HepG2 (cell line): ENCODE results near the gene ZNF575. TPM values are rescaled to one million over a fixed set of nuclear protein-coding genes. Genes with fewer than 3 reads are reported as not detected.

ENCODE experiments used
- ATAC-seq: fragments of 200-7000 bp; cut with Tn5 transposase; 3 replicates; pipeline ENCODE4 v1.9.1; 2020; ENCODE audit warnings: mild to moderate bottlenecking, moderate library complexity
- BruUV-seq: library from RNA; stranded (reverse); fragments of 400-500 nt; replicated peaks from 2 replicates; lab custom pipeline; 2021; lab: Mats Ljungman, UMichigan
- CTCF ChIA-PET: fragments of 300-600 bp; formaldehyde crosslinking; extraction: SDS; loops from one replicate; lab custom pipeline; 2021; ENCODE audit warnings: low total read pairs, inconsistent platforms, low intra/inter-chr PET ratio; lab: Yijun Ruan, JAX
- POLR2A ChIA-PET: fragments of 350-600 bp; sonication (Branson Sonifier 250); formaldehyde crosslinking; loops from one replicate; lab custom pipeline; 2020; ENCODE audit warnings: antibody characterized with exemption, inconsistent platforms; lab: Yijun Ruan, JAX
- DNase-seq: peaks from one replicate; pipeline ENCODE4 v3.0.0-alpha.2; 2015; ENCODE audit warnings: low spot score
- FAIRE-seq: peaks from 3 replicates; lab custom pipeline; 2011; peaks lifted over from hg19 to GRCh38; lab: Jason Lieb, UNC
- H2AFZ ChIP-seq: one replicate; pipeline ENCODE4 v1.6.1; 2011; ENCODE audit warnings: low read length, inconsistent platforms
- H3K27ac ChIP-seq: fragments of 300-600 bp; 3 replicates; pipeline ENCODE4 v1.8.0; 2011; ENCODE audit warnings: mixed run types, mild to moderate bottlenecking, mixed read lengths, low read length, inconsistent platforms; ENCODE audit not compliant: insufficient read depth; ENCODE audit errors: extremely low read length
- H3K27me3 ChIP-seq, 2 experiments: fragments of 200-600 bp in 1 of 2; 2 replicates in 1 of 2; 3 replicates in 1 of 2; pipeline versions ENCODE4 v1.6.0 to v1.8.0; 2011; ENCODE audit warnings: low read length in 2 of 2, mild to moderate bottlenecking in 2 of 2, moderate library complexity in 2 of 2, inconsistent platforms in 1 of 2; ENCODE audit not compliant: insufficient read depth in 2 of 2, control insufficient read depth in 1 of 2
- H3K36me3 ChIP-seq, 2 experiments: fragments of 200-600 bp in 1 of 2; replicated peaks in 1 of 2; 2 replicates in 1 of 2; 3 replicates in 1 of 2; pipeline versions ENCODE4 v1.5.1 to v1.8.0; 2011; ENCODE audit warnings: low read length in 2 of 2, inconsistent platforms in 1 of 2; ENCODE audit not compliant: insufficient read depth in 2 of 2, control insufficient read depth in 1 of 2
- H3K4me1 ChIP-seq: 2 replicates; pipeline ENCODE4 v1.5.1; 2012; ENCODE audit warnings: low read length, inconsistent platforms; ENCODE audit not compliant: insufficient read depth
- H3K4me2 ChIP-seq: 2 replicates; pipeline ENCODE4 v1.6.0; 2011; ENCODE audit warnings: low read depth, low read length, inconsistent platforms
- H3K4me3 ChIP-seq, 3 experiments: fragments of 200-600 bp in 1 of 3; sonication (generic), shearing (Covaris generic) in 1 of 3; replicated peaks in 1 of 3; 2 replicates each; pipeline ENCODE4 v1.5.1; 2011 to 2016; ENCODE audit warnings: low read length in 3 of 3, inconsistent platforms in 2 of 3, low read depth in 2 of 3, mild to moderate bottlenecking in 2 of 3, control low read depth in 1 of 3, mixed read lengths in 1 of 3; ENCODE audit not compliant: insufficient read depth in 1 of 3
- H3K79me2 ChIP-seq: one replicate; pipeline ENCODE4 v1.6.1; 2011; ENCODE audit warnings: low read length, inconsistent platforms; ENCODE audit not compliant: insufficient read depth
- H3K9ac ChIP-seq: 2 replicates; pipeline ENCODE4 v1.6.0; 2011; ENCODE audit warnings: mild to moderate bottlenecking, low read depth, low read length, inconsistent platforms; ENCODE audit not compliant: insufficient read depth
- H3K9me3 ChIP-seq: 2 replicates; pipeline ENCODE4 v1.5.1; 2012; ENCODE audit warnings: mild to moderate bottlenecking, low read length
- H4K20me1 ChIP-seq: 2 replicates; pipeline ENCODE4 v1.6.0; 2011; ENCODE audit warnings: inconsistent platforms, mild to moderate bottlenecking, low read length, moderate library complexity; ENCODE audit not compliant: insufficient read depth
- ATAD3A ChIP-seq: sonication (generic); formaldehyde crosslinking; IDR thresholded peaks from 2 replicates; pipeline ENCODE4 v1.4.0; 2020; ENCODE audit warnings: missing genetic modification reagents
- HMGXB3 ChIP-seq: sonication (generic); formaldehyde crosslinking; IDR thresholded peaks from 2 replicates; pipeline ENCODE4 v1.4.0; 2020; ENCODE audit warnings: missing genetic modification reagents, borderline replicate concordance
- SRSF4 ChIP-seq: fragments of 200-400 bp; formaldehyde crosslinking; IDR thresholded peaks from one replicate; pipeline ENCODE4 v1.6.1; 2018; ENCODE audit warnings: mild to moderate bottlenecking, low read depth, low read length, moderate library complexity; ENCODE audit not compliant: poor library complexity, severe bottlenecking
- YY1 ChIP-seq: IDR thresholded peaks from 2 replicates; pipeline ENCODE4 v1.6.1; 2011; ENCODE audit warnings: low read length, low read depth, moderate library complexity, mild to moderate bottlenecking; ENCODE audit not compliant: insufficient read depth, insufficient replicate concordance
- ZGPAT ChIP-seq: IDR thresholded peaks from 2 replicates; pipeline ENCODE4 v1.6.1; 2016; ENCODE audit warnings: mild to moderate bottlenecking
- ZNF143 ChIP-seq: sonication (generic); formaldehyde crosslinking; IDR thresholded peaks from 2 replicates; pipeline ENCODE4 v1.4.0; 2020; ENCODE audit warnings: missing genetic modification reagents
- ZNF362 ChIP-seq: sonication (generic); formaldehyde crosslinking; IDR thresholded peaks from 2 replicates; pipeline ENCODE4 v1.4.0; 2020; ENCODE audit warnings: missing genetic modification reagents, mild to moderate bottlenecking, borderline replicate concordance
- ZNF432 ChIP-seq: sonication (generic); formaldehyde crosslinking; IDR thresholded peaks from 2 replicates; pipeline ENCODE4 v1.5.0; 2020; ENCODE audit warnings: missing genetic modification reagents, mild to moderate bottlenecking, borderline replicate concordance
- ZNF788 ChIP-seq: sonication (generic); formaldehyde crosslinking; IDR thresholded peaks from 2 replicates; pipeline ENCODE4 v1.5.0; 2020; ENCODE audit warnings: mild to moderate bottlenecking, missing genetic modification reagents, borderline replicate concordance
- ZSCAN5A ChIP-seq: sonication (generic); formaldehyde crosslinking; IDR thresholded peaks from 2 replicates; pipeline ENCODE4 v1.8.0; 2022; ENCODE audit warnings: mild to moderate bottlenecking, missing genetic modification reagents, borderline replicate concordance
- WGBS: methylation state at CpG from one replicate; pipeline ENCODE4 v1.1.6; 2017; ENCODE audit warnings: low lambda C conversion rate; 5-methylcytosine and 5-hydroxymethylcytosine counted together
- in situ Hi-C: cut with HindIII; loops from 2 replicates; pipeline ENCODE4 v1.10.0; 2017; ENCODE audit warnings: low pct_unique_long_range_greater_than_20kb; ENCODE audit not compliant: extremely low pct_ligation_motif_present
- intact Hi-C: fragments of 100-400 bp; cut with micrococcal nuclease; formaldehyde crosslinking; loops from one replicate; pipeline ENCODE4 v1.10.0; 2022; ENCODE audit not compliant: unreplicated experiment
- polyA plus RNA-seq, 8 experiments: library from polyadenylated mRNA; depleted of rRNA in 3 of 8; stranded (reverse) in 7 of 8; unstranded in 1 of 8; fragments of >200 nt; fragmentation: Illumina TruSeq in 4 of 8; extraction: Trizol in 4 of 8; gene quantifications; 2 replicates each; pipeline versions ENCODE4 v1.2.1 to v1.2.3, GENCODE V29; 2011 to 2016; ENCODE audit warnings: low read depth in 4 of 8, missing spikeins in 1 of 8, mixed read lengths in 1 of 8; ENCODE audit not compliant: insufficient read depth in 1 of 8
- total RNA-seq, 5 experiments: library from RNA; depleted of rRNA; stranded (reverse); fragments of >200 nt; fragmentation: Illumina TruSeq; extraction: Trizol; gene quantifications; 2 replicates each; pipeline ENCODE4 v1.2.3, GENCODE V29; 2016; ENCODE audit warnings: low read depth in 1 of 5

The ZNF575 gene
- total and polyA plus RNA-seq, 2 of the 13 experiments (the other 11 are each of a cell fraction or from before 2014, with no cell fraction given) = 0.17 to 0.27 TPM

- no peak for TF ChIP-seq ZSCAN5A (CRISPR knock-in tag)
- no peak for TF ChIP-seq YY1
- no peak for TF ChIP-seq ZNF143
- TF ChIP-seq ZNF432 (CRISPR knock-in tag) = no peak
- no peak for TF ChIP-seq ATAD3A (CRISPR knock-in tag)
- no peak for TF ChIP-seq ZNF362
- no peak for TF ChIP-seq HMGXB3 (CRISPR knock-in tag)
- no peak for TF ChIP-seq SRSF4
- TF ChIP-seq ZGPAT (CRISPR knock-in tag) = no peak
- no peak for TF ChIP-seq ZNF788
- TF ChIP-seq, all 625 proteins: peak for 0
- POLR2A ChIA-PET = interaction anchor here (0.7 to 1.8 kb wide), 3 partner anchors 8 to 11 kb away, joined by 3 to 6 read pairs (median 4); no protein-coding TSS in a partner anchor
- intact Hi-C loops = no loop called here
These were observed 42.2 kb upstream of the ZNF575 start for GRCh38 chr19:43490759-43491158.

More at GRCh38 chr19:43490759-43491158, 42.2 kb upstream of the ZNF575 start:
- H3K36me3 ChIP-seq = peaks cover 6 to 14% of the 10 kb centered on the region in 2 experiments; a peak in 3 of 5 replicates
- in situ Hi-C loops = no loop called here
- BruUV-seq = no TSS peak
- H3K27me3 ChIP-seq = no peaks in the 10 kb centered on the region
- FAIRE-seq = no peak
- no peak overlapping the region for H3K4me2 ChIP-seq
- no peak overlapping the region for H3K27ac ChIP-seq
- CTCF ChIA-PET = no interaction called here
- H3K9ac ChIP-seq = no peak overlapping the region
- no peaks in the 10 kb centered on the region for H3K79me2 ChIP-seq
- ATAC-seq = no peak
- no peak for DNase-seq
- H3K4me1 ChIP-seq = no peaks in the 10 kb centered on the region
- no peaks in the 10 kb centered on the region for H4K20me1 ChIP-seq
- no peak overlapping the region for H3K4me3 ChIP-seq
- 67% methylated on average over 3 of the region's 5 CpGs for WGBS
- H2AFZ ChIP-seq = no peak overlapping the region
- H3K9me3 ChIP-seq = no peaks in the 10 kb centered on the region
